CD4-positive, alpha-beta T cell (primary cell): ENCODE results near the gene PRKCB. TPM values are rescaled to one million over a fixed set of nuclear protein-coding genes. Genes with fewer than 3 reads are reported as not detected.

Source experiments
- ATAC-seq: fragments of 200-7000 bp; cut with Tn5 transposase; one replicate; pipeline ENCODE4 v1.10.0; 2022; ENCODE audit warnings: mild to moderate bottlenecking; ENCODE audit not compliant: poor library complexity
- CTCF ChIA-PET: fragments of 350-600 bp; sonication (Branson Sonifier 250); formaldehyde crosslinking; loops from one replicate; lab custom pipeline; 2021; ENCODE audit warnings: antibody characterized with exemption, inconsistent platforms; lab: Charles Lee
- POLR2A ChIA-PET: fragments of 350-600 bp; sonication (Branson Sonifier 250); formaldehyde crosslinking; loops from one replicate; lab custom pipeline; 2021; ENCODE audit warnings: antibody characterized with exemption, inconsistent platforms; lab: Charles Lee
- DNase-seq, 14 experiments: peaks; one replicate each; pipeline ENCODE4 v3.0.0-alpha.2; 2013 to 2020; ENCODE audit warnings: mixed read lengths in 2 of 14
- H3K27ac ChIP-seq, 2 donors: one replicate each; pipeline versions ENCODE4 v1.5.1 to v1.7.0; 2013; ENCODE audit warnings: low read length in 2 of 2, low read depth in 1 of 2, mild to moderate bottlenecking in 1 of 2
- H3K27me3 ChIP-seq, 2 experiments: 1 replicate in 1 of 2; 2 replicates in 1 of 2; pipeline versions ENCODE4 v1.6.1 to v1.7.0; 2013; ENCODE audit warnings: low read length in 2 of 2, control low read depth in 1 of 2, mild to moderate bottlenecking in 1 of 2, moderate library complexity in 1 of 2; ENCODE audit not compliant: insufficient read depth in 2 of 2, control insufficient read depth in 1 of 2
- H3K36me3 ChIP-seq: one replicate; pipeline ENCODE4 v1.6.1; 2013; ENCODE audit warnings: low read length, control low read depth; ENCODE audit not compliant: insufficient read depth
- H3K4me1 ChIP-seq: one replicate; pipeline ENCODE4 v1.6.1; 2013; ENCODE audit warnings: low read length, control low read depth; ENCODE audit not compliant: insufficient read depth
- H3K4me3 ChIP-seq: one replicate; pipeline ENCODE4 v1.5.1; 2013; ENCODE audit warnings: mild to moderate bottlenecking, low read length, moderate library complexity
- H3K9me3 ChIP-seq, 2 experiments: 1 replicate in 1 of 2; 2 replicates in 1 of 2; pipeline versions ENCODE4 v1.6.1 to v1.7.0; 2013; ENCODE audit warnings: low read length in 2 of 2, mild to moderate bottlenecking in 2 of 2, control low read depth in 1 of 2, moderate library complexity in 1 of 2; ENCODE audit not compliant: control insufficient read depth in 1 of 2, insufficient read depth in 1 of 2
- H3K27ac Mint-ChIP-seq: one replicate; pipeline ENCODE4 v1.8.0; 2020; ENCODE audit warnings: mixed read lengths
- H3K27me3 Mint-ChIP-seq: one replicate; pipeline ENCODE4 v1.8.0; 2021; ENCODE audit warnings: mixed read lengths
- H3K36me3 Mint-ChIP-seq: one replicate; pipeline ENCODE4 v1.8.0; 2021; ENCODE audit warnings: low read depth, mixed read lengths
- H3K4me1 Mint-ChIP-seq: one replicate; pipeline ENCODE4 v1.8.0; 2021; ENCODE audit warnings: low read depth, mixed read lengths
- H3K4me3 Mint-ChIP-seq: one replicate; pipeline ENCODE4 v1.8.0; 2020; ENCODE audit warnings: mild to moderate bottlenecking, mixed read lengths
- H3K9me3 Mint-ChIP-seq: one replicate; pipeline ENCODE4 v1.8.0; 2020; ENCODE audit warnings: mixed read lengths
- CTCF ChIP-seq: fragments of 200-600 bp; IDR thresholded peaks from one replicate; pipeline ENCODE4 v1.8.0; 2022; ENCODE audit warnings: antibody characterized with exemption, mild to moderate bottlenecking
- intact Hi-C, 2 experiments: fragments of 100-400 bp; cut with DNase I in 1 of 2; cut with micrococcal nuclease in 1 of 2; formaldehyde crosslinking; loops; one replicate each; pipeline versions ENCODE4 v1.15.1 to v1.9.0; 2023 to 2025; cut with DNase I, micrococcal nuclease
- microRNA-seq: library from miRNA; unstranded; fragments of <30 nt; microRNA quantifications from one replicate; pipeline ENCODE4 v1.2.0, GENCODE V29; 2021; ENCODE audit warnings: borderline microRNAs expressed, borderline replicate concordance
- total RNA-seq, 174 experiments: library from RNA in 2 of 174; stranded (reverse) in 2 of 174; gene quantifications; one replicate each; pipeline ENCODE4 v1.2.3 and lab custom pipeline; 2021 to 2026

Gene PRKCB
- total RNA-seq, 2 experiments from 2014 or later, result 64.7 TPM

GRCh38 chr16:24258791-24259190, 423.0 kb downstream of the PRKCB start:
- Histone ChIP-seq H3K9me3 (peaks cover 0 to 11% of the 10 kb centered on the region in 2 experiments), H3K4me1 (no peaks in the 10 kb centered on the region), H3K27ac (no peak overlapping the region), H3K4me3 (no peak overlapping the region), H3K36me3 (no peaks in the 10 kb centered on the region), H3K27me3 (peaks cover 41 to 65% of the 10 kb centered on the region in 2 experiments)
- no peak overlapping the region for H3K27ac Mint-ChIP-seq
- TF ChIP-seq CTCF, result no peak
- no peaks in the 10 kb centered on the region for H3K4me1 Mint-ChIP-seq
- CTCF ChIA-PET, result no interaction called here
- H3K36me3 Mint-ChIP-seq, result no peaks in the 10 kb centered on the region
- ATAC-seq, result no peak
- intact Hi-C loops, result no loop called here
- no peak overlapping the region for H3K4me3 Mint-ChIP-seq
- H3K9me3 Mint-ChIP-seq, result no peaks in the 10 kb centered on the region
- no peak for DNase-seq
- H3K27me3 Mint-ChIP-seq, result peaks cover 87% of the 10 kb centered on the region
- POLR2A ChIA-PET, result no interaction called here

DNA sequence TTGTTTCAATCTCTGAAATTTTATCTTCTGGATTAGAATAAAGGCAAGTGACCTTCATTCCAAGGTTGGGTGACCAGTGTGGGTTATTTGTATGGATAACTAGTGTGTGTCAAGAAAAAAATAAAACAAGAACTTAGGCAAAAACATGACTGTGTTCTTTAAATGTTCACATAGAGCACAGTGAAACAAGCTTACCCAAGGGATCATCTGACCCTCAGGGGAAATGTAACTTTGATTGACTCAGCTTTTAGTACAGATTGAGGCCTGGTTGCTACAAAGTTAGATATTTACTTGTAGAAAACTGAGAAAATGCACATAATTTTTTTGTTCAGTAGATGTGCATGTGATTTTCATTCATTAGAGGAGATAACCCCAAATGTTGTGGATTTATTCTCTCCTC, 427.0 kb downstream of the PRKCB start:
- POLR2A ChIA-PET, result no interaction called here
- H3K4me1 ChIP-seq, result no peaks in the 10 kb centered on the region
- intact Hi-C loops, result no loop called here
- peaks cover 15 to 25% of the 10 kb centered on the region in 2 experiments for H3K27me3 ChIP-seq
- no peak overlapping the region for H3K27ac Mint-ChIP-seq
- CTCF ChIA-PET, result no interaction called here
- no peaks in the 10 kb centered on the region for H3K36me3 Mint-ChIP-seq
- H3K9me3 ChIP-seq, result no peaks in the 10 kb centered on the region
- H3K36me3 ChIP-seq, result no peaks in the 10 kb centered on the region
- H3K4me3 Mint-ChIP-seq, result no peak overlapping the region
- H3K4me3 ChIP-seq, result no peak overlapping the region
- H3K27ac ChIP-seq, result no peak overlapping the region
- no peak for TF ChIP-seq CTCF
- no peaks in the 10 kb centered on the region for H3K4me1 Mint-ChIP-seq
- peaks cover 62% of the 10 kb centered on the region for H3K27me3 Mint-ChIP-seq
- no peaks in the 10 kb centered on the region for H3K9me3 Mint-ChIP-seq
- DNase-seq, result no peak
- no peak for ATAC-seq

Small RNAs within 50 kb of the gene (microRNA-seq; reads per million reads assigned to microRNA genes)
- gene MIR1273H, result not detected

Other genes starting within 250 kb of the PRKCB start
- gene NDUFAB1, start 239.7 kb upstream of the PRKCB start, total RNA-seq, result 10 to 100 TPM; 23.0 to 28.3 TPM
- gene PALB2, start 194.7 kb upstream of the PRKCB start, total RNA-seq, result 1 to 10 TPM; 3.8 to 5.1 TPM
- gene DCTN5, start 194.5 kb upstream of the PRKCB start, total RNA-seq, result 10 to 100 TPM; 46.9 to 47.8 TPM
- gene PLK1, start 157.1 kb upstream of the PRKCB start, total RNA-seq, result under 1 TPM; 0.84 to 0.85 TPM
- gene ERN2, start 122.8 kb upstream of the PRKCB start, total RNA-seq, result not detected
- not detected for gene CHP2, start 81.0 kb upstream of the PRKCB start, total RNA-seq